ENCODE data around the gene CBFA2T3.

DNA sequence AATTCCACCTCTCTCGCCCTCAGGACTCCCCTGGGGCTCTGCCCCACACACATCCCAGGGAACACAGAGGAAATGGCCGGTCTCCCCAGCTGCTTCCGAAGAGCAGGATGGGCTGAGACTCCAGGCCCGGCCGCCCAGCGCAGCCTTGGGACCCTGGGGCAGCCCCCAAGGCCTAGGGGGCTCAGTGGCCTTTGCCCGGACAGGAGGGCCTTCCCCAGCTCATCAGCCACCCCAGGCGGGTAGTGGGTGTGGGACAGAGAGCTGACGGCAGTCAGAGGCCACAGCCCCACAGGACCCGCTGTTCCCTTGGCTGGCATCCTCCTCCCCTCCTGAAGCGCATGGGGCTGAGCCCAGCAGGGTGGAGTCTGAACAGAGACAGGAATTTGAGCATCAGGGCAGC is 6.2 kb upstream of the CBFA2T3 start:
- no peak for TF ChIP-seq EZH2 (IDR thresholded peaks at IDR 0.05; ENCODE audit: borderline replicate concordance, low read depth, low read length, severe bottlenecking)
- TF ChIP-seq, protein P1, sequence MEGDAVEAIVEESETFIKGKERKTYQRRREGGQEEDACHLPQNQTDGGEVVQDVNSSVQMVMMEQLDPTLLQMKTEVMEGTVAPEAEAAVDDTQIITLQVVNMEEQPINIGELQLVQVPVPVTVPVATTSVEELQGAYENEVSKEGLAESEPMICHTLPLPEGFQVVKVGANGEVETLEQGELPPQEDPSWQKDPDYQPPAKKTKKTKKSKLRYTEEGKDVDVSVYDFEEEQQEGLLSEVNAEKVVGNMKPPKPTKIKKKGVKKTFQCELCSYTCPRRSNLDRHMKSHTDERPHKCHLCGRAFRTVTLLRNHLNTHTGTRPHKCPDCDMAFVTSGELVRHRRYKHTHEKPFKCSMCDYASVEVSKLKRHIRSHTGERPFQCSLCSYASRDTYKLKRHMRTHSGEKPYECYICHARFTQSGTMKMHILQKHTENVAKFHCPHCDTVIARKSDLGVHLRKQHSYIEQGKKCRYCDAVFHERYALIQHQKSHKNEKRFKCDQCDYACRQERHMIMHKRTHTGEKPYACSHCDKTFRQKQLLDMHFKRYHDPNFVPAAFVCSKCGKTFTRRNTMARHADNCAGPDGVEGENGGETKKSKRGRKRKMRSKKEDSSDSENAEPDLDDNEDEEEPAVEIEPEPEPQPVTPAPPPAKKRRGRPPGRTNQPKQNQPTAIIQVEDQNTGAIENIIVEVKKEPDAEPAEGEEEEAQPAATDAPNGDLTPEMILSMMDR (IDR thresholded peaks at IDR 0.05; ENCODE audit: borderline replicate concordance, extremely low read depth, low read length, poor library complexity, severe bottlenecking), result no peak

All from DND-41 (cell line).